NCI-H2081 (cell line): ENCODE results near the gene DPH6.
"Not testable (repeated sequence)": the region's sequence is repeated elsewhere in the genome, so short reads cannot be mapped to it uniquely, and the experiment has no call there.

ENCODE experiments used
- DNase-seq, 2 experiments: peaks; one replicate each; lab custom pipeline; 2025; lab: John Stamatoyannopoulos, UW

The DPH6 gene

GRCh38 chr15:35329521-35329961 lies 216.4 kb downstream of the DPH6 start:
- peak in 1 of 2 experiments; percentile 53 for DNase-seq

DNA sequence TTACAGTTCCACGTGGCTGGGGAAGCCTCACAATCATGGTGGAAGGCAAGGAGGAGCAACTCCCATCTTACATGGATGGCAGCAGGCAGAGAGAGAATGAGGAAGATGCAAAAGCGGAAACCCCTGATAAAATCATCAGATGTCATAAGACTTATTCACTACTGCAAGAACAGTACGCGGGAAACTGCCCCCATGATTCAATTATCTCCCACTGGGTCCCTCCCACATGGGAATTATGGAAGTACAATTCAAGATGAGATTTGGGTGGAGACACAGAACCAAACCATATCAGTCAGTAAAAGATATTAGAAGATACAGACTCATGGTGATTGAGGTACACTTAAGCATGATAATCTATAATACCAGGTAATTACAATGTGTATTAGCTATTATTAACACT lies 217.1 kb downstream of the DPH6 start:
- DNase-seq: not testable (repeated sequence)

DNA sequence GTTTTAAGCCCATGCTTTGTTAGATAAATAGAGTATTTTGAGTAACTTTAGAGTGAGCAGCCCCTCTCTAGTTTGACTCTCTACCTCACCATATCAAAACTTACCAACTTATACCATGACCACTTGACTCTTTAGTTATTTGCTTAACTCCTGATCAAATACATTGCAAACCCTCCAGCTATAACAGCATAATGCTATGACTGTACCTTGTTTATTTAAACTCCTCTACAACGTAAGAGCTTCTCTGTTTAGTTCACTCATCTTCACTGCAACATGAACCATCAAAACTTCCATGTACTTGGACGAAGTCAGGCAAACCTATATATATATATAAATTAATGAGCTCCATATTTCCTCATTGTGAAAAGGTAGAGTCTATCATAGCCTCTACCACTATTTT lies 218.2 kb downstream of the DPH6 start:
- DNase-seq: no peak

DNA sequence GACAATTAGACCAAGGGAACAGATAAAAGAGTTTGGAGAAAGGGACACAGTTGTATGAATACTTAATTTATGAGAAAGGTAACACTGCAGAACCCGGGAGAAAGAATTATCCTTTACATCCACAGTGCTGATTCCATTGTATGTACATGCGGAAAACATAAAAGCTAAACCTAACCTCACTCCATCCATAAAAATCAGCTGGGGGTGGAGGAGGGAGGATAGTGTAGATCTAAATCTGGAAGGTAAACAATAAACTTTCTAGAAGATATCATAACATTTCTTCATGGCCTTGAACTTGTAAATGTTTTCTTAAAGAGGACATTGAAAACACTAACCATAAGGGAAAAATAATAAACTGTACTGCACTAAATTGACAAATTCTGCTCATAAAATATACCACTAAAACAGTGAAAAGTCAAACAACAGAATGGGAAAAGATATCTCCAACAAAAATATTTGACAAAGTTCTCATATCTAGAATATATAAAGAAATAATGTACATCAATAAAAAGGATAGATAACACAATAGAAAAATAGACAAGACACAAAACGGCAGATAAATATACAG lies 220.5 kb downstream of the DPH6 start:
- no peak for DNase-seq

- no peak for DNase-seq
Measured at GRCh38 chr15:35323141-35323540, 222.8 kb downstream of the DPH6 start.

GRCh38 chr15:35321926-35322325 lies 224.0 kb downstream of the DPH6 start:
- no peak for DNase-seq

GRCh38 chr15:35320911-35321310 lies 225.1 kb downstream of the DPH6 start:
- no peak for DNase-seq
